Liver (tissue), 3 donors: ENCODE measurements around the gene GPR42.

ENCODE experiments used
- CTCF ChIP-seq: fragments of 150-350 bp; IDR thresholded peaks from 2 replicates; pipeline ENCODE4 v1.5.1; 2017; ENCODE audit warnings: improper control_type of control experiment, low read depth, low read length; ENCODE audit not compliant: missing input control
- EGR1 ChIP-seq, 2 donors: IDR thresholded peaks; 2 replicates each; pipeline ENCODE4 v1.6.1; 2016 to 2018; ENCODE audit warnings: antibody characterized with exemption in 2 of 2, low read depth in 2 of 2
- JUND ChIP-seq, 2 donors: IDR thresholded peaks; 2 replicates each; pipeline ENCODE4 v1.6.1; 2016; ENCODE audit warnings: antibody characterized with exemption in 2 of 2
- MAX ChIP-seq: IDR thresholded peaks from 2 replicates; pipeline ENCODE4 v1.6.1; 2016; ENCODE audit warnings: antibody characterized with exemption
- REST ChIP-seq: IDR thresholded peaks from 2 replicates; pipeline ENCODE4 v1.6.1; 2016; ENCODE audit warnings: antibody characterized with exemption, mild to moderate bottlenecking
- RXRA ChIP-seq, 2 donors: IDR thresholded peaks; 2 replicates each; pipeline ENCODE4 v1.6.1; 2017 to 2018; ENCODE audit warnings: antibody characterized with exemption in 2 of 2, mild to moderate bottlenecking in 1 of 2
- donor health status: healthy.
- donor health status: healthy.

GRCh38 chr19:35392742-35393715 is 22.2 kb downstream of the GPR42 start:
- TF ChIP-seq MAX = no peak
- TF ChIP-seq JUND (IDR thresholded peaks at IDR 0.05) = no peak
- no peak for TF ChIP-seq CTCF
- no peak for TF ChIP-seq RXRA (IDR thresholded peaks at IDR 0.05)
- no peak for TF ChIP-seq EGR1 (IDR thresholded peaks at IDR 0.05; ENCODE audit: low read depth in 2 of 2)
- TF ChIP-seq REST = no peak
